IMR-90 (cell line): ENCODE data around the gene CPB2.

Experiments used
- BHLHE40 ChIP-seq: fragments of 150-350 bp; IDR thresholded peaks from 2 replicates; pipeline ENCODE4 v1.6.1; 2016; ENCODE audit warnings: mild to moderate bottlenecking, low read depth, low read length
- CHD1 ChIP-seq: IDR thresholded peaks from 2 replicates; pipeline ENCODE4 v1.6.1; 2012; ENCODE audit warnings: low read depth, low read length, improper control_type of control experiment
- MAZ ChIP-seq: IDR thresholded peaks from 2 replicates; pipeline ENCODE4 v1.6.1; 2012; ENCODE audit warnings: low read depth, mild to moderate bottlenecking, low read length, improper control_type of control experiment, moderate library complexity, borderline replicate concordance
- MXI1 ChIP-seq: IDR thresholded peaks from 2 replicates; pipeline ENCODE4 v1.6.1; 2012; ENCODE audit warnings: low read depth, mild to moderate bottlenecking, low read length, moderate library complexity, borderline replicate concordance
- POLR2A ChIP-seq: IDR thresholded peaks from 2 replicates; pipeline ENCODE4 v1.6.1; 2012; ENCODE audit warnings: mild to moderate bottlenecking, low read depth, low read length
- RAD21 ChIP-seq: IDR thresholded peaks from 2 replicates; pipeline ENCODE4 v1.6.1; 2012; ENCODE audit warnings: low read length, improper control_type of control experiment
- RCOR1 ChIP-seq: IDR thresholded peaks from 2 replicates; pipeline ENCODE4 v1.6.1; 2012; ENCODE audit warnings: mild to moderate bottlenecking, low read length, improper control_type of control experiment; ENCODE audit not compliant: insufficient replicate concordance
- SMC3 ChIP-seq: fragments of 150-350 bp; IDR thresholded peaks from 2 replicates; pipeline ENCODE4 v1.6.1; 2016; ENCODE audit warnings: low read depth, mild to moderate bottlenecking, antibody characterized with exemption, low read length, moderate library complexity
- TF ChIP-seq, protein P1 (sequence below): conservative IDR thresholded peaks from 2 replicates; pipeline ENCODE4 v1.5.1; 2012; ENCODE audit warnings: mild to moderate bottlenecking, low read depth, low read length, improper control_type of control experiment

DNA sequence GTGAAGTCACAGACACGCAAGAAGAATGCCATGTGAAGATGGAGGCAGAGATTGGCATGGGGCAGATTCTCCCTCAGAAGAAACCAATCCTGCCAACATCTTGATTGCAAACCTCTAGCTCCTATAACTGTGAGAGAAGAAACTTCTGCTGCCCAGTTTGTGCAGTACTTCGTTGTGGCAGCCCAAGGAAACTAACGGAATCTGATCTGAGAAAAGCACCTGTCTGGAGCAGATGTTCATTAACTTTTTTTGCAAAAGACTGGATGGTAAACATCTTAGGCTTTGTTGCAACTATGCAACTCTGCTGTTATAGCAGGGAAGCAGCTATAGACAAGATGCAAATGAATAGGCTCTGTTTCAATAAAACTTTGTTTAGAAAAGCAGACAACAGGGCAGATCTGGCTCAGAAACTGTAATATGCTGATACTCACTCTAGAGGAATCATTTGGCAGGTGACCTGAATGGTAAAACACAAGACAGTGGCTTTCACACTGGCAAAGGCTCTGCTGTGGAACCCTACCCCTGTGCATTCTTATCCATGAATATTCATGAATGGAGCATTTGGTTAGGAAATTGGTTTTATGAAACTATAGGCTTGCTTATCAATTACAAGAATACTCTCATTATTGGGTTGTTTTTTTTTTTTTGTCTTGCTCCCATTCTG lies 25.3 kb upstream of the CPB2 start:
- TF ChIP-seq, protein P1, sequence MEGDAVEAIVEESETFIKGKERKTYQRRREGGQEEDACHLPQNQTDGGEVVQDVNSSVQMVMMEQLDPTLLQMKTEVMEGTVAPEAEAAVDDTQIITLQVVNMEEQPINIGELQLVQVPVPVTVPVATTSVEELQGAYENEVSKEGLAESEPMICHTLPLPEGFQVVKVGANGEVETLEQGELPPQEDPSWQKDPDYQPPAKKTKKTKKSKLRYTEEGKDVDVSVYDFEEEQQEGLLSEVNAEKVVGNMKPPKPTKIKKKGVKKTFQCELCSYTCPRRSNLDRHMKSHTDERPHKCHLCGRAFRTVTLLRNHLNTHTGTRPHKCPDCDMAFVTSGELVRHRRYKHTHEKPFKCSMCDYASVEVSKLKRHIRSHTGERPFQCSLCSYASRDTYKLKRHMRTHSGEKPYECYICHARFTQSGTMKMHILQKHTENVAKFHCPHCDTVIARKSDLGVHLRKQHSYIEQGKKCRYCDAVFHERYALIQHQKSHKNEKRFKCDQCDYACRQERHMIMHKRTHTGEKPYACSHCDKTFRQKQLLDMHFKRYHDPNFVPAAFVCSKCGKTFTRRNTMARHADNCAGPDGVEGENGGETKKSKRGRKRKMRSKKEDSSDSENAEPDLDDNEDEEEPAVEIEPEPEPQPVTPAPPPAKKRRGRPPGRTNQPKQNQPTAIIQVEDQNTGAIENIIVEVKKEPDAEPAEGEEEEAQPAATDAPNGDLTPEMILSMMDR, result no peak
- TF ChIP-seq SMC3 (no peak), MXI1 (no peak), MAZ (no peak), BHLHE40 (no peak), RAD21 (no peak), CHD1 (no peak), POLR2A (no peak), RCOR1 (no peak)
